HepG2 (cell line): ENCODE data around the gene CRHR1. TPM values are rescaled to one million over a fixed set of nuclear protein-coding genes. Genes with fewer than 3 reads are reported as not detected.

ENCODE experiments used
- HMG20A ChIP-seq: IDR thresholded peaks from 2 replicates; pipeline ENCODE4 v1.6.1; 2016; ENCODE audit warnings: borderline replicate concordance
- RFXAP ChIP-seq: sonication (generic); formaldehyde crosslinking; IDR thresholded peaks from 2 replicates; pipeline ENCODE4 v1.4.0; 2020; ENCODE audit warnings: missing genetic modification reagents, borderline replicate concordance
- SRF ChIP-seq: IDR thresholded peaks from 2 replicates; pipeline ENCODE4 v1.6.1; 2011; ENCODE audit warnings: mild to moderate bottlenecking, low read depth, low read length, moderate library complexity
- ZFP1 ChIP-seq: IDR thresholded peaks from 2 replicates; pipeline ENCODE4 v1.6.1; 2016
- ZNF20 ChIP-seq: sonication (generic); formaldehyde crosslinking; IDR thresholded peaks from 2 replicates; pipeline ENCODE4 v1.4.0; 2020; ENCODE audit warnings: mild to moderate bottlenecking, moderate library complexity, missing genetic modification reagents
- ZNF354B ChIP-seq: sonication (generic); formaldehyde crosslinking; IDR thresholded peaks from 2 replicates; pipeline ENCODE4 v1.8.0; 2022; ENCODE audit warnings: mild to moderate bottlenecking, missing genetic modification reagents
- ZSCAN21 ChIP-seq: sonication (generic); formaldehyde crosslinking; IDR thresholded peaks from 2 replicates; pipeline ENCODE4 v1.8.0; 2022; ENCODE audit warnings: mild to moderate bottlenecking, missing genetic modification reagents, moderate library complexity, borderline replicate concordance
- polyA plus RNA-seq, 8 experiments: library from polyadenylated mRNA; depleted of rRNA in 3 of 8; stranded (reverse) in 7 of 8; unstranded in 1 of 8; fragments of >200 nt; fragmentation: Illumina TruSeq in 4 of 8; extraction: Trizol in 4 of 8; gene quantifications; 2 replicates each; pipeline versions ENCODE4 v1.2.1 to v1.2.3, GENCODE V29; 2011 to 2016; ENCODE audit warnings: low read depth in 4 of 8, missing spikeins in 1 of 8, mixed read lengths in 1 of 8; ENCODE audit not compliant: insufficient read depth in 1 of 8
- total RNA-seq, 5 experiments: library from RNA; depleted of rRNA; stranded (reverse); fragments of >200 nt; fragmentation: Illumina TruSeq; extraction: Trizol; gene quantifications; 2 replicates each; pipeline ENCODE4 v1.2.3, GENCODE V29; 2016; ENCODE audit warnings: low read depth in 1 of 5
- TF ChIP-seq, protein P1 (sequence below): sonication (generic); formaldehyde crosslinking; IDR thresholded peaks from 2 replicates; pipeline ENCODE4 v1.4.0; 2020; ENCODE audit warnings: mild to moderate bottlenecking, missing genetic modification reagents, borderline replicate concordance

Gene CRHR1
- total and polyA plus RNA-seq, 2 of the 13 experiments (the other 11 are each of a cell fraction or from before 2014, with no cell fraction given) = not detected

DNA sequence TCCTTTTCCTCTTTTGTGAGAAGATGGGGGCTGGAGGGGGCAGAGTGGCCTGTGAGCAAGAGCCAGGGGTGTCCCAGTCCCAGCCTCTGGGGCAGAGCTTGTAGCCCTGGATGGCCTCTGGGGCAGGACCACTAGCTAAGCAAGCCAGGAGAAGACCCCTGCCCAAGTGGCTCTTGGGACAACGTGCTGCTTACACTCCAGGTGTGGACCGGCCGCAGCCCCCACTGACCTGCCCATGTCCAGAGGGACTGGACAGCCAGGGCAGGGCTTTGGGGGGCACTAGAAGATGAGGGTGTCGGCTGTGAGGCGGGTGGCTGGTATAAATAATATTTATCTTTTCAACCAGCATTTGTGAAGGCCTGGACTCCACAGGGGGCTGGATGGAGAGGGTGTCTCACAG lies 51.4 kb downstream of the CRHR1 start (continued):
- TF ChIP-seq, protein P1, sequence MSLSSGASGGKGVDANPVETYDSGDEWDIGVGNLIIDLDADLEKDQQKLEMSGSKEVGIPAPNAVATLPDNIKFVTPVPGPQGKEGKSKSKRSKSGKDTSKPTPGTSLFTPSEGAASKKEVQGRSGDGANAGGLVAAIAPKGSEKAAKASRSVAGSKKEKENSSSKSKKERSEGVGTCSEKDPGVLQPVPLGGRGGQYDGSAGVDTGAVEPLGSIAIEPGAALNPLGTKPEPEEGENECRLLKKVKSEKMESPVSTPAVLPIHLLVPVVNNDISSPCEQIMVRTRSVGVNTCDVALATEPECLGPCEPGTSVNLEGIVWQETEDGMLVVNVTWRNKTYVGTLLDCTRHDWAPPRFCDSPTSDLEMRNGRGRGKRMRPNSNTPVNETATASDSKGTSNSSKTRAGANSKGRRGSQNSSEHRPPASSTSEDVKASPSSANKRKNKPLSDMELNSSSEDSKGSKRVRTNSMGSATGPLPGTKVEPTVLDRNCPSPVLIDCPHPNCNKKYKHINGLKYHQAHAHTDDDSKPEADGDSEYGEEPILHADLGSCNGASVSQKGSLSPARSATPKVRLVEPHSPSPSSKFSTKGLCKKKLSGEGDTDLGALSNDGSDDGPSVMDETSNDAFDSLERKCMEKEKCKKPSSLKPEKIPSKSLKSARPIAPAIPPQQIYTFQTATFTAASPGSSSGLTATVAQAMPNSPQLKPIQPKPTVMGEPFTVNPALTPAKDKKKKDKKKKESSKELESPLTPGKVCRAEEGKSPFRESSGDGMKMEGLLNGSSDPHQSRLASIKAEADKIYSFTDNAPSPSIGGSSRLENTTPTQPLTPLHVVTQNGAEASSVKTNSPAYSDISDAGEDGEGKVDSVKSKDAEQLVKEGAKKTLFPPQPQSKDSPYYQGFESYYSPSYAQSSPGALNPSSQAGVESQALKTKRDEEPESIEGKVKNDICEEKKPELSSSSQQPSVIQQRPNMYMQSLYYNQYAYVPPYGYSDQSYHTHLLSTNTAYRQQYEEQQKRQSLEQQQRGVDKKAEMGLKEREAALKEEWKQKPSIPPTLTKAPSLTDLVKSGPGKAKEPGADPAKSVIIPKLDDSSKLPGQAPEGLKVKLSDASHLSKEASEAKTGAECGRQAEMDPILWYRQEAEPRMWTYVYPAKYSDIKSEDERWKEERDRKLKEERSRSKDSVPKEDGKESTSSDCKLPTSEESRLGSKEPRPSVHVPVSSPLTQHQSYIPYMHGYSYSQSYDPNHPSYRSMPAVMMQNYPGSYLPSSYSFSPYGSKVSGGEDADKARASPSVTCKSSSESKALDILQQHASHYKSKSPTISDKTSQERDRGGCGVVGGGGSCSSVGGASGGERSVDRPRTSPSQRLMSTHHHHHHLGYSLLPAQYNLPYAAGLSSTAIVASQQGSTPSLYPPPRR = no peak
- TF ChIP-seq SRF = no peak
- no peak for TF ChIP-seq ZSCAN21 (CRISPR knock-in tag)
- no peak for TF ChIP-seq ZFP1 (CRISPR knock-in tag)
- TF ChIP-seq HMG20A (CRISPR knock-in tag) = no peak
- no peak for TF ChIP-seq ZNF354B (CRISPR knock-in tag)
- TF ChIP-seq ZNF20 (CRISPR knock-in tag) = no peak
- no peak for TF ChIP-seq RFXAP (CRISPR knock-in tag)
